ENCODE data around the gene GOLGA1. TPM values are rescaled to one million over a fixed set of nuclear protein-coding genes. Genes with fewer than 3 reads are reported as not detected.
"Not testable (repeated sequence)": the region's sequence is repeated elsewhere in the genome, so short reads cannot be mapped to it uniquely, and the experiment has no call there.

The GOLGA1 gene
- total RNA-seq, 2 experiments from 2014 or later = 13.5 to 19.0 TPM

- H3K4me1 Mint-ChIP-seq = peaks cover 43% of the 10 kb centered on the region
- no peaks in the 10 kb centered on the region for H3K9me3 Mint-ChIP-seq (ENCODE audit: low read depth)
- no peak overlapping the region for H3K4me3 Mint-ChIP-seq
- no peak overlapping the region for H3K27ac Mint-ChIP-seq
- ATAC-seq = no peak
- peaks cover 39% of the 10 kb centered on the region for H3K36me3 Mint-ChIP-seq
- peaks cover 3% of the 10 kb centered on the region for H3K27me3 Mint-ChIP-seq
- DNase-seq = no peak
- CTCF ChIA-PET = interaction anchor here (0.6 to 17.9 kb wide), 4 partner anchors 37 to 288 kb away, joined by 3 to 380 read pairs (median 4); partner anchors contain the start of genes NR6A1 and OLFML2A
Observed at GRCh38 chr9:124855944-124856765, 84.7 kb downstream of the GOLGA1 start.

- peaks cover 34% of the 10 kb centered on the region for H3K36me3 Mint-ChIP-seq
- H3K27ac Mint-ChIP-seq = no peak overlapping the region
- no peak for DNase-seq
- no peak for ATAC-seq
- peaks cover 39% of the 10 kb centered on the region for H3K4me1 Mint-ChIP-seq
- H3K27me3 Mint-ChIP-seq = peaks cover 7% of the 10 kb centered on the region
- CTCF ChIA-PET = interaction anchor here (0.6 to 17.9 kb wide), 4 partner anchors 38 to 289 kb away, joined by 3 to 380 read pairs (median 4); partner anchors contain the start of genes NR6A1 and OLFML2A
- no peaks in the 10 kb centered on the region for H3K9me3 Mint-ChIP-seq (ENCODE audit: low read depth)
- H3K4me3 Mint-ChIP-seq = no peak overlapping the region
Observed at GRCh38 chr9:124855566-124855943, 85.3 kb downstream of the GOLGA1 start.

GRCh38 chr9:124854822-124855221 is 86.1 kb downstream of the GOLGA1 start:
- H3K4me1 Mint-ChIP-seq = peaks cover 32% of the 10 kb centered on the region
- no peak overlapping the region for H3K4me3 Mint-ChIP-seq
- peaks cover 26% of the 10 kb centered on the region for H3K36me3 Mint-ChIP-seq
- H3K27ac Mint-ChIP-seq = peak overlapping the region; percentile 5
- no peaks in the 10 kb centered on the region for H3K9me3 Mint-ChIP-seq (ENCODE audit: low read depth)
- ATAC-seq (no peak), DNase-seq (no peak)
- CTCF ChIA-PET = interaction anchor here (1.9 to 17.9 kb wide), 6 partner anchors 14 to 288 kb away, joined by 6 to 380 read pairs (median 20); partner anchors contain the start of genes NR6A1, OLFML2A and SCAI
- H3K27me3 Mint-ChIP-seq = peaks cover 10% of the 10 kb centered on the region

GRCh38 chr9:124854161-124854560 is 86.7 kb downstream of the GOLGA1 start:
- H3K4me1 Mint-ChIP-seq = peaks cover 25% of the 10 kb centered on the region
- H3K27ac Mint-ChIP-seq = no peak overlapping the region
- no peaks in the 10 kb centered on the region for H3K9me3 Mint-ChIP-seq (ENCODE audit: low read depth)
- peaks cover 11% of the 10 kb centered on the region for H3K27me3 Mint-ChIP-seq
- CTCF ChIA-PET = interaction anchor here (1.1 to 17.9 kb wide), 19 partner anchors 12 to 289 kb away, joined by 3 to 380 read pairs (median 9); partner anchors contain the start of genes NR6A1, OLFML2A and SCAI
- no peak overlapping the region for H3K4me3 Mint-ChIP-seq
- no peak for ATAC-seq
- DNase-seq = no peak
- H3K36me3 Mint-ChIP-seq = peaks cover 20% of the 10 kb centered on the region

GRCh38 chr9:124853605-124854143 is 87.2 kb downstream of the GOLGA1 start:
- Mint-ChIP-seq H3K27me3 (peaks cover 11% of the 10 kb centered on the region), H3K4me3 (no peak overlapping the region), H3K36me3 (peaks cover 15% of the 10 kb centered on the region), H3K27ac (no peak overlapping the region), H3K9me3 (ENCODE audit: low read depth) (no peaks in the 10 kb centered on the region), H3K4me1 (peaks cover 22% of the 10 kb centered on the region)
- no peak for DNase-seq
- CTCF ChIA-PET = interaction anchor here (0.5 to 17.9 kb wide), 41 partner anchors 8 to 519 kb away, joined by 3 to 380 read pairs (median 5); partner anchors contain the start of genes ARPC5L, NR6A1, OLFML2A and RPL35
- ATAC-seq = peak; percentile 1

- ATAC-seq (peak; percentile 93), DNase-seq (peak; percentile 86)
- Mint-ChIP-seq H3K4me3 (peak within 1 kb of the TSS; percentile 58), H3K36me3 (peaks cover 9% of the 10 kb centered on the region), H3K27me3 (peaks cover 11% of the 10 kb centered on the region), H3K9me3 (ENCODE audit: low read depth) (no peaks in the 10 kb centered on the region), H3K4me1 (peaks cover 17% of the 10 kb centered on the region), H3K27ac (no peak within 1 kb of the TSS)
- CTCF ChIA-PET = interaction anchor here (0.5 to 17.9 kb wide), 51 partner anchors 9 to 523 kb away, joined by 3 to 380 read pairs (median 4); partner anchors contain the start of genes ARPC5L, NR6A1, OLFML2A and RPL35
Observed at GRCh38 chr9:124852829-124853531, 87.9 kb downstream of the GOLGA1 start, which contains the start of gene WDR38. Gene WDR38, plus strand, starts transcription at chr9:124853460. Its CDS starts 72 bp downstream, at chr9:124853532.

GRCh38 chr9:124852121-124852828 is 88.6 kb downstream of the GOLGA1 start:
- ATAC-seq (no peak), DNase-seq (no peak)
- Mint-ChIP-seq H3K27me3 (peaks cover 15% of the 10 kb centered on the region), H3K36me3 (peaks cover 2% of the 10 kb centered on the region), H3K27ac (no peak overlapping the region), H3K4me3 (peak overlapping the region; percentile 58), H3K9me3 (ENCODE audit: low read depth) (no peaks in the 10 kb centered on the region), H3K4me1 (peaks cover 10% of the 10 kb centered on the region)
- CTCF ChIA-PET = interaction anchor here (0.7 to 17.9 kb wide), 37 partner anchors 9 to 523 kb away, joined by 3 to 380 read pairs (median 5); partner anchors contain the start of genes ARPC5L, NR6A1, OLFML2A and RPL35

- no peak for ATAC-seq
- no peaks in the 10 kb centered on the region for H3K36me3 Mint-ChIP-seq
- CTCF ChIA-PET = interaction anchor here (1.3 to 17.9 kb wide), 2 partner anchors 75 to 233 kb away, joined by 4 to 380 read pairs; partner anchors contain the start of genes NR6A1 and OLFML2A
- H3K4me1 Mint-ChIP-seq = peaks cover 9% of the 10 kb centered on the region
- no peak overlapping the region for H3K4me3 Mint-ChIP-seq
- DNase-seq = no peak
- H3K9me3 Mint-ChIP-seq (ENCODE audit: low read depth) = no peaks in the 10 kb centered on the region
- H3K27me3 Mint-ChIP-seq = peaks cover 15% of the 10 kb centered on the region
- no peak overlapping the region for H3K27ac Mint-ChIP-seq
Observed at GRCh38 chr9:124849801-124850200, 91.1 kb downstream of the GOLGA1 start.

- DNase-seq = no peak
- CTCF ChIA-PET = interaction anchor here (1.1 to 17.9 kb wide), 3 partner anchors 31 to 73 kb away, joined by 3 to 380 read pairs (median 4); partner anchors contain the start of genes NR6A1 and OLFML2A
- ATAC-seq = no peak
- Mint-ChIP-seq H3K27ac (no peak overlapping the region), H3K4me3 (no peak overlapping the region), H3K9me3 (ENCODE audit: low read depth) (no peaks in the 10 kb centered on the region), H3K4me1 (peaks cover 2% of the 10 kb centered on the region), H3K27me3 (peaks cover 15% of the 10 kb centered on the region), H3K36me3 (no peaks in the 10 kb centered on the region)
Observed at GRCh38 chr9:124846969-124847368, 93.9 kb downstream of the GOLGA1 start.

- not testable (repeated sequence) for DNase-seq; H3K4me3 Mint-ChIP-seq; H3K9me3 Mint-ChIP-seq (ENCODE audit: low read depth); ATAC-seq; H3K4me1 Mint-ChIP-seq; H3K27ac Mint-ChIP-seq; H3K36me3 Mint-ChIP-seq
- CTCF ChIA-PET = interaction anchor here (1.1 to 17.9 kb wide), 3 partner anchors 31 to 72 kb away, joined by 3 to 380 read pairs (median 4); partner anchors contain the start of genes NR6A1 and OLFML2A
- H3K27me3 Mint-ChIP-seq = peaks cover 15% of the 10 kb centered on the region
Observed at GRCh38 chr9:124846467-124846866, 94.4 kb downstream of the GOLGA1 start.

- ATAC-seq (no peak), DNase-seq (no peak)
- no peaks in the 10 kb centered on the region for H3K4me1 Mint-ChIP-seq
- no peak overlapping the region for H3K4me3 Mint-ChIP-seq
- no peaks in the 10 kb centered on the region for H3K9me3 Mint-ChIP-seq (ENCODE audit: low read depth)
- H3K27ac Mint-ChIP-seq = no peak overlapping the region
- peaks cover 8% of the 10 kb centered on the region for H3K27me3 Mint-ChIP-seq
- CTCF ChIA-PET = interaction anchor here (1.7 to 17.9 kb wide), 2 partner anchors 8 to 70 kb away, joined by 4 to 380 read pairs; partner anchors contain the start of genes NR6A1 and OLFML2A
- H3K36me3 Mint-ChIP-seq = no peaks in the 10 kb centered on the region
Observed at GRCh38 chr9:124844291-124844690, 96.6 kb downstream of the GOLGA1 start.

- no peak for ATAC-seq
- Mint-ChIP-seq H3K4me1 (no peaks in the 10 kb centered on the region), H3K36me3 (no peaks in the 10 kb centered on the region), H3K4me3 (no peak overlapping the region), H3K9me3 (ENCODE audit: low read depth) (no peaks in the 10 kb centered on the region), H3K27me3 (peaks cover 9% of the 10 kb centered on the region), H3K27ac (no peak overlapping the region)
- CTCF ChIA-PET = interaction anchor here (1.7 to 17.9 kb wide), 2 partner anchors 9 to 69 kb away, joined by 4 to 380 read pairs; partner anchors contain the start of genes NR6A1 and OLFML2A
- DNase-seq = no peak
Observed at GRCh38 chr9:124843456-124844034, 97.3 kb downstream of the GOLGA1 start.
